BLaER1 treated with 17β-estradiol and CSF1 and Interleukin-3, amounts not matched to agents 10 nM and 100 nM (cell line): ENCODE data around the gene CHSY3.

Experiments used
- H3K27ac ChIP-seq, 11 experiments: shearing (Covaris generic); formaldehyde crosslinking; 2 replicates each; pipeline ENCODE4 v1.8.1; 2022
- H3K27me3 ChIP-seq, 11 experiments: shearing (Covaris generic); formaldehyde crosslinking; 2 replicates each; pipeline ENCODE4 v1.8.1; 2022
- H3K36me3 ChIP-seq, 11 experiments: shearing (Covaris generic); formaldehyde crosslinking; 2 replicates each; pipeline ENCODE4 v1.8.1; 2022
- H3K4me1 ChIP-seq, 10 experiments: shearing (Covaris generic); formaldehyde crosslinking; 2 replicates each; pipeline ENCODE4 v1.8.1; 2022
- H3K4me2 ChIP-seq, 11 experiments: shearing (Covaris generic); formaldehyde crosslinking; 2 replicates each; pipeline ENCODE4 v1.8.1; 2022
- H3K4me3 ChIP-seq, 10 experiments: shearing (Covaris generic); formaldehyde crosslinking; 2 replicates each; pipeline ENCODE4 v1.8.1; 2022
- H3K9ac ChIP-seq, 11 experiments: shearing (Covaris generic); formaldehyde crosslinking; 2 replicates each; pipeline ENCODE4 v1.8.1; 2022
- H3K9me3 ChIP-seq, 11 experiments: shearing (Covaris generic); formaldehyde crosslinking; replicated peaks in 1 of 11; 2 replicates each; pipeline ENCODE4 v1.8.1; 2022
- H4K20me1 ChIP-seq, 11 experiments: shearing (Covaris generic); formaldehyde crosslinking; 2 replicates each; pipeline ENCODE4 v1.8.1; 2022
- Cebpa-rat ChIP-seq, 11 experiments: shearing (Covaris generic); IDR thresholded peaks; 2 replicates each; pipeline ENCODE4 v1.8.1; 2022

Gene CHSY3

GRCh38 chr5:130126746-130127145 lies 222.5 kb downstream of the CHSY3 start:
- no peaks in the 10 kb centered on the region for H3K4me1 ChIP-seq
- H3K27me3 ChIP-seq: no peaks in the 10 kb centered on the region
- no peak for TF ChIP-seq Cebpa-rat (IDR thresholded peaks at IDR 0.05)
- no peak overlapping the region for H3K4me2 ChIP-seq
- H3K9ac ChIP-seq: no peak overlapping the region
- no peaks in the 10 kb centered on the region for H4K20me1 ChIP-seq
- H3K36me3 ChIP-seq: no peaks in the 10 kb centered on the region
- no peaks in the 10 kb centered on the region for H3K9me3 ChIP-seq
- no peak overlapping the region for H3K4me3 ChIP-seq
- no peak overlapping the region for H3K27ac ChIP-seq

GRCh38 chr5:130135506-130135905 lies 231.2 kb downstream of the CHSY3 start:
- no peak overlapping the region for H3K9ac ChIP-seq
- no peak for TF ChIP-seq Cebpa-rat (IDR thresholded peaks at IDR 0.05)

GRCh38 chr5:130136300-130136699 lies 232.0 kb downstream of the CHSY3 start:
- H3K9me3 ChIP-seq: no peaks in the 10 kb centered on the region
- peaks cover 0 to 11% (median 6%) of the 10 kb centered on the region in 10 experiments; a peak in 6 of 20 replicates for H3K4me1 ChIP-seq
- TF ChIP-seq Cebpa-rat (IDR thresholded peaks at IDR 0.05): no peak
- H3K27me3 ChIP-seq: no peaks in the 10 kb centered on the region
- H3K36me3 ChIP-seq: no peaks in the 10 kb centered on the region
- no peak overlapping the region for H3K4me3 ChIP-seq
- H3K27ac ChIP-seq: peak overlapping the region in 5 of 11 experiments; percentile 29 to 56 (median 48); a peak in 8 of 22 replicates
- H4K20me1 ChIP-seq: no peaks in the 10 kb centered on the region
- no peak overlapping the region for H3K9ac ChIP-seq
- peak overlapping the region in 3 of 11 experiments; percentile 6 to 35 (median 23); a peak in 2 of 22 replicates for H3K4me2 ChIP-seq

More at GRCh38 chr5:130135506-130135905, 231.2 kb downstream of the CHSY3 start:
- no peak overlapping the region for H3K4me3 ChIP-seq
- H3K4me1 ChIP-seq: peaks cover 0 to 11% (median 6%) of the 10 kb centered on the region in 10 experiments; a peak in 6 of 20 replicates
- no peaks in the 10 kb centered on the region for H4K20me1 ChIP-seq
- peak overlapping the region in 5 of 11 experiments; percentile 6 to 35 (median 23); a peak in 4 of 22 replicates for H3K4me2 ChIP-seq
- H3K27ac ChIP-seq: peak overlapping the region in 9 of 11 experiments; percentile 2 to 56 (median 35); a peak in 11 of 22 replicates
- no peaks in the 10 kb centered on the region for H3K9me3 ChIP-seq
- H3K36me3 ChIP-seq: no peaks in the 10 kb centered on the region
- H3K27me3 ChIP-seq: no peaks in the 10 kb centered on the region

- no peak overlapping the region for H3K4me2 ChIP-seq
- H3K4me1 ChIP-seq: peaks cover 0 to 11% (median 6%) of the 10 kb centered on the region in 10 experiments; a peak in 6 of 20 replicates
- no peak for TF ChIP-seq Cebpa-rat (IDR thresholded peaks at IDR 0.05)
- H3K4me3 ChIP-seq: no peak overlapping the region
- no peaks in the 10 kb centered on the region for H3K27me3 ChIP-seq
- no peaks in the 10 kb centered on the region for H4K20me1 ChIP-seq
- no peaks in the 10 kb centered on the region for H3K9me3 ChIP-seq
- no peak overlapping the region for H3K27ac ChIP-seq
- H3K9ac ChIP-seq: no peak overlapping the region
- no peaks in the 10 kb centered on the region for H3K36me3 ChIP-seq
These were observed 233.4 kb downstream of the CHSY3 start for GRCh38 chr5:130137681-130138080.

DNA sequence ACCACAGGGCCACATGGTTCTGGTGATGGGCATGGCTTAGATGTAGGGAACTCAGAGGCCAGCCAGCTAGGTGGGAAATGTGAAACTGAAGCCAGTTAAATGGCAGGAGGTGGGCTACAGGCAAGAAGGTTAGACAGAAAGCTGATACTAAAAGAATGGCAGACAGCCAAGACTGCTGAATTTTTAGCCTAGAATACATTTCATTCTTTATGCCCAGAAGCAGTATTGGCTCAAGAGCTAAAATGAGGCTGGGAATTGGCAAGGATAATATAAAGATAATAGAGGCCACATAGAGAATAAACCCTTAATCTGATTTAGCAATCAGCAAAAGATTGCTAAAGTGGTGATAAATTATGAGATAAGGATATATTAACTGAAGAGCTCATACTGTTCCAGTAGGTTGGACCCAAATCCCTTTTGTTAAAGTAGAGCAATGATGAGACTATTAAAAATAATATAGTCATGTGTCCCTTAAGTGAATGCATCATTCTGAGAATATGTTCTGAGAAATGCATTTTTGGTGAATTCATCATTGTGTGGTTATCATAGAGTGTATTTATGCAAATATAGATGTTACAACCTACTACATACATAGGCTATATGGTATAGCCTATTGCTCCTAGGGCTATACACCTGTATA lies 234.3 kb downstream of the CHSY3 start:
- Histone ChIP-seq H4K20me1 (no peaks in the 10 kb centered on the region), H3K27me3 (no peaks in the 10 kb centered on the region), H3K4me2 (no peak overlapping the region), H3K4me1 (peaks cover 0 to 11% (median 6%) of the 10 kb centered on the region in 10 experiments; a peak in 6 of 20 replicates), H3K9ac (no peak overlapping the region), H3K27ac (no peak overlapping the region), H3K9me3 (no peaks in the 10 kb centered on the region), H3K4me3 (no peak overlapping the region), H3K36me3 (no peaks in the 10 kb centered on the region)
- TF ChIP-seq Cebpa-rat (IDR thresholded peaks at IDR 0.05): no peak

DNA sequence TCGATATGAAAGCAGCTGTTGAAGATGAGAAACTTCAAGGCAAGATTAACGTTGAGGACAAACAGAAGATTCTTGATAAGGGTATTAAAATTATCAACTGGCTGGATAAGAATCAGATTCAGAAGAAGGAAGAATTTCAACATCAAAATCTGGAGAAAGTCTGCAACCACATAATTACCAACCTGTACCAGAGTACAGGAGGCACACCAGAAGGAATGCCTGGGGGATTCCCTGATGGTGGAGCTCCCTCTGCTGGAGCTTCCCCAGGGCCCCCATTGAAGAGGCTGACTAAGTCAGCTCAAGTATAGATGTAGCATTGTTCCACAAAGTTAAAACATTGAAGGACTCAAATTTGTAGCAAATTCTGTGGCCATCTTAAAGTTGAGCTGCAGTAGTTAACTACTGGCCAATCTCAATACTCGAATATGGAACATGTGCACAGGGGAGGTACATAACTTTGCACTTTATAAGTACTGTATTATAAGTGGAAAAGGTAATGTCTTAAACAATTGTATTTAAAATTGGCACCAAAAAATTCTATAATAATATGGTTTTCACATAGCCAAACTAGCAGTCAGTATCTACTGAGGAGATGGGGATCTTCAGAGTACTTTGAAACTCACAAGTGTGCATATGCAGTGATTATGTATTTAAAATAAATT lies 237.5 kb downstream of the CHSY3 start:
- no peak overlapping the region for H3K4me3 ChIP-seq
- H3K4me1 ChIP-seq: no peaks in the 10 kb centered on the region
- peaks cover 0 to 8% (median 0%) of the 10 kb centered on the region in 11 experiments; a peak in 4 of 22 replicates for H3K9me3 ChIP-seq
- H3K27me3 ChIP-seq: no peaks in the 10 kb centered on the region
- no peaks in the 10 kb centered on the region for H3K36me3 ChIP-seq
- no peak for TF ChIP-seq Cebpa-rat (IDR thresholded peaks at IDR 0.05)
- H3K27ac ChIP-seq: no peak overlapping the region
- no peak overlapping the region for H3K4me2 ChIP-seq
- no peaks in the 10 kb centered on the region for H4K20me1 ChIP-seq
- H3K9ac ChIP-seq: no peak overlapping the region

- no peaks in the 10 kb centered on the region for H3K36me3 ChIP-seq
- no peaks in the 10 kb centered on the region for H3K4me1 ChIP-seq
- no peak overlapping the region for H3K9ac ChIP-seq
- TF ChIP-seq Cebpa-rat (IDR thresholded peaks at IDR 0.05): no peak
- H3K27me3 ChIP-seq: no peaks in the 10 kb centered on the region
- peaks cover 0 to 11% (median 0%) of the 10 kb centered on the region in 11 experiments; a peak in 1 of 22 replicates for H3K9me3 ChIP-seq
- H3K27ac ChIP-seq: no peak overlapping the region
- H3K4me3 ChIP-seq: no peak overlapping the region
- H3K4me2 ChIP-seq: no peak overlapping the region
- H4K20me1 ChIP-seq: no peaks in the 10 kb centered on the region
These were observed 247.0 kb downstream of the CHSY3 start for GRCh38 chr5:130151239-130151638.

DNA sequence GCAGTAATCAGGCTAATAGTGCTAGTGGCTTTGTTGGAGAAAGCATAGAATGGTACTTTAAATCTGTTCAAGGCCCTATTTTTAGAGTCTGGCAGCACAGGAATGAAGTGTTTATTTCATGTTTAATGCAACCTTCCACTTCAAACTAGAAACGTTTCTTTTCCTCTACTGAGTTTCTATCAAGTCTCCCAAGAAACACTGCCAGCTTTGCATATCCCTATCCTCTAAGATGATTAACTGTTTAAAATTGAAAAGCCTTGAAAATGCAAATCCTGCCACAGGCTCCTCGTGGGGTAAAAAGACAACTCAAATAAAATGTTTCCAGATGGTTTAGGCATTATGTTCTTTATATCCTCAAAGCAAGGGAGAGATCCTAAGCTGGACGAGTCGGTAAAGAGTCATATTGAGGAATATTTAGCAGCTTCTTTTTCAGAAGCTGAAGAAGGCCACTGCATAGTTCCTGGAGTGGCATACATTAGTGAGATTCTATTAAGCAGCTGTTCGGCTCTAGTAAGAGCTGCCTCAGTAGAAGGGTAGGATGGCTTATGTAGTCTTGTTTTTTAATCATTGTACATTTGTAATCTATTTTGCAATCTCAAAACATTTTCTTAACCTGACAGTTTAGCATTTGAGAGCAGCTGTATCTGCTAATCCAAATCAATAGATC lies 251.2 kb downstream of the CHSY3 start:
- Histone ChIP-seq H3K9ac (no peak overlapping the region), H3K4me1 (no peaks in the 10 kb centered on the region), H3K4me2 (no peak overlapping the region), H3K4me3 (no peak overlapping the region), H3K27ac (no peak overlapping the region), H3K27me3 (no peaks in the 10 kb centered on the region), H3K36me3 (no peaks in the 10 kb centered on the region), H4K20me1 (no peaks in the 10 kb centered on the region), H3K9me3 (no peaks in the 10 kb centered on the region)
- TF ChIP-seq Cebpa-rat (IDR thresholded peaks at IDR 0.05): no peak

DNA sequence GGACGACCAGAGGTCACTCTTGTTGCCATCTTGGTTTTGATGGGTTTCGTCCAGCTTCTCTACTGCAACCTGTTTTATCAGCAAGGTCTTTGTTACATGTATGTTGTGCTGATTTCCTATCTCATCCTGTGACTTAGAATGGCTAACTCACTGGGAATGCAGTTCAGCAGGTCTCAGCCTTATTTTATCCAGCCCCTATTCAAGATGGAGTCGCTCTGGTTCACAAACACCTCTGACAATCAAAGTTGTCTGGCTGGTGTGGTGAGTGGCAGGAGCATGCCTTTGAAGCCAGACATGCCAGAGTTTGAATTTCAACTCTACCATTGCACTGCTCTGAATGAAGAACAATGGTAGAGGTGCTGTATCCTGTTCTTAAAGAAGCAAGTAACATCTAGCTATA lies 253.8 kb downstream of the CHSY3 start:
- Histone ChIP-seq H4K20me1 (no peaks in the 10 kb centered on the region), H3K9ac (no peak overlapping the region), H3K9me3 (no peaks in the 10 kb centered on the region), H3K36me3 (no peaks in the 10 kb centered on the region), H3K4me1 (no peaks in the 10 kb centered on the region), H3K27ac (no peak overlapping the region), H3K27me3 (no peaks in the 10 kb centered on the region), H3K4me2 (no peak overlapping the region), H3K4me3 (no peak overlapping the region)
- no peak for TF ChIP-seq Cebpa-rat (IDR thresholded peaks at IDR 0.05)
